IPS-11a (cell line): ENCODE results near the gene SDHA.

Experiments
- H3K4me3 ChIP-seq: one replicate; pipeline ENCODE4 v1.5.1; 2013; ENCODE audit warnings: low read depth, low read length, control low read depth

The SDHA gene

GRCh38 chr5:217494-218456, at the start of gene SDHA, which contains the start of gene CCDC127:
Gene SDHA, plus strand, starts transcription at chr5:218320. Its CDS starts 36 bp downstream, at chr5:218356.
Gene CCDC127, minus strand, starts transcription at chr5:218153. Its CDS starts 1,304 bp downstream, at chr5:216849.
- peak within 1 kb of the TSS; percentile 81 for H3K4me3 ChIP-seq

- no peak overlapping the region for H3K4me3 ChIP-seq
These were observed 48.9 kb upstream of the SDHA start for GRCh38 chr5:169071-169727.

- H3K4me3 ChIP-seq: no peak overlapping the region
These were observed 48.4 kb upstream of the SDHA start for GRCh38 chr5:169728-170094.

GRCh38 chr5:170971-171800, 46.9 kb upstream of the SDHA start:
- no peak overlapping the region for H3K4me3 ChIP-seq

- H3K4me3 ChIP-seq: no peak overlapping the region
These were observed 46.3 kb upstream of the SDHA start for GRCh38 chr5:171801-172331.

- H3K4me3 ChIP-seq: no peak overlapping the region
These were observed 45.7 kb upstream of the SDHA start for GRCh38 chr5:172421-172820.

GRCh38 chr5:172841-173251, 45.3 kb upstream of the SDHA start:
- no peak overlapping the region for H3K4me3 ChIP-seq

GRCh38 chr5:173392-174290, 44.5 kb upstream of the SDHA start:
- H3K4me3 ChIP-seq: no peak overlapping the region

GRCh38 chr5:174291-174600, 43.9 kb upstream of the SDHA start:
- no peak overlapping the region for H3K4me3 ChIP-seq

- H3K4me3 ChIP-seq: no peak overlapping the region
These were observed 43.1 kb upstream of the SDHA start for GRCh38 chr5:174876-175465.

GRCh38 chr5:176296-176823, 41.8 kb upstream of the SDHA start:
- H3K4me3 ChIP-seq: no peak overlapping the region

- no peak overlapping the region for H3K4me3 ChIP-seq
These were observed 40.0 kb upstream of the SDHA start for GRCh38 chr5:178110-178509.

GRCh38 chr5:179401-179800, 38.7 kb upstream of the SDHA start:
- H3K4me3 ChIP-seq: no peak overlapping the region

- no peak overlapping the region for H3K4me3 ChIP-seq
These were observed 37.7 kb upstream of the SDHA start for GRCh38 chr5:180286-180918.

- no peak overlapping the region for H3K4me3 ChIP-seq
These were observed 37.0 kb upstream of the SDHA start for GRCh38 chr5:181160-181559.

- no peak overlapping the region for H3K4me3 ChIP-seq
These were observed 36.6 kb upstream of the SDHA start for GRCh38 chr5:181566-181965.

- no peak overlapping the region for H3K4me3 ChIP-seq
These were observed 36.0 kb upstream of the SDHA start for GRCh38 chr5:182126-182525.

GRCh38 chr5:184471-184870, 33.6 kb upstream of the SDHA start:
- H3K4me3 ChIP-seq: no peak overlapping the region
